K562 (cell line): ENCODE data around the gene MYBPHL. TPM values are rescaled to one million over a fixed set of nuclear protein-coding genes. Genes with fewer than 3 reads are reported as not detected.

Experiments used
- ARHGAP35 ChIP-seq: fragments of 450-650 bp; IDR thresholded peaks from 2 replicates; pipeline ENCODE4 v1.6.1; 2018; ENCODE audit not compliant: partially characterized antibody
- BRF1 ChIP-seq: IDR thresholded peaks from 3 replicates; pipeline ENCODE4 v1.6.1; 2011; ENCODE audit warnings: borderline replicate concordance, mild to moderate bottlenecking; ENCODE audit not compliant: insufficient read length; ENCODE audit errors: extremely low read depth
- C11orf30 ChIP-seq: fragments of 450-650 bp; IDR thresholded peaks from 2 replicates; pipeline ENCODE4 v1.6.1; 2016; ENCODE audit warnings: low read depth, mild to moderate bottlenecking
- CAMTA2 ChIP-seq: fragments of 250-450 bp; sonication (Bioruptor Pico); conservative IDR thresholded peaks from 2 replicates; pipeline ENCODE4 v1.5.1; 2022
- CEBPB ChIP-seq: fragments of 450-650 bp; IDR thresholded peaks from 2 replicates; pipeline ENCODE4 v1.6.1; 2016; ENCODE audit warnings: missing genetic modification characterization, missing compliant biosample characterization
- CHD1 ChIP-seq: fragments of 200-600 bp; sonication (generic); IDR thresholded peaks from one replicate; pipeline ENCODE4 v1.6.1; 2012; ENCODE audit warnings: mild to moderate bottlenecking, moderate library complexity, low read length, inconsistent platforms
- HDAC2 ChIP-seq: fragments of 450-650 bp; IDR thresholded peaks from 2 replicates; pipeline ENCODE4 v1.6.1; 2016; ENCODE audit warnings: mild to moderate bottlenecking
- KHSRP ChIP-seq: fragments of 450-650 bp; IDR thresholded peaks from 2 replicates; pipeline ENCODE4 v1.6.1; 2017
- MED1 ChIP-seq: sonication (generic); formaldehyde crosslinking; IDR thresholded peaks from 2 replicates; pipeline ENCODE4 v1.8.1; 2023; ENCODE audit warnings: missing genetic modification reagents, borderline replicate concordance
- MTA3 ChIP-seq: fragments of 450-650 bp; formaldehyde crosslinking; IDR thresholded peaks from 2 replicates; pipeline ENCODE4 v1.6.1; 2017; ENCODE audit warnings: mild to moderate bottlenecking, borderline replicate concordance
- NFIC ChIP-seq: fragments of 450-650 bp; IDR thresholded peaks from 2 replicates; pipeline ENCODE4 v1.6.1; 2017; ENCODE audit warnings: mild to moderate bottlenecking, inconsistent platforms
- RFX1 ChIP-seq: fragments of 450-650 bp; IDR thresholded peaks from 2 replicates; pipeline ENCODE4 v1.6.1; 2016; ENCODE audit warnings: mild to moderate bottlenecking, moderate library complexity
- RFX7 ChIP-seq: fragments of 250-450 bp; sonication (Bioruptor Pico); IDR thresholded peaks from 2 replicates; pipeline ENCODE4 v1.5.1; 2021; ENCODE audit warnings: mild to moderate bottlenecking
- RHOXF2B ChIP-seq: fragments of 250-450 bp; sonication (Bioruptor Pico); conservative IDR thresholded peaks from 2 replicates; pipeline ENCODE4 v1.5.1; 2021
- RNF2 ChIP-seq: sonication (generic); IDR thresholded peaks from 2 replicates; pipeline ENCODE4 v1.6.1; 2016
- SIN3A ChIP-seq, 2 experiments: fragments of 150-350 bp in 1 of 2; IDR thresholded peaks; 2 replicates each; pipeline ENCODE4 v1.6.1; 2011 to 2016; ENCODE audit warnings: borderline replicate concordance in 2 of 2, low read depth in 2 of 2, low read length in 2 of 2, mild to moderate bottlenecking in 2 of 2, moderate library complexity in 2 of 2; ENCODE audit not compliant: control insufficient read depth in 1 of 2
- SMAD4 ChIP-seq: fragments of 250-450 bp; sonication (Bioruptor Pico); conservative IDR thresholded peaks from 2 replicates; pipeline ENCODE4 v1.8.0; 2021; ENCODE audit warnings: inconsistent platforms, mild to moderate bottlenecking, moderate library complexity
- SMARCB1 ChIP-seq: IDR thresholded peaks from 2 replicates; pipeline ENCODE4 v1.6.1; 2011; ENCODE audit warnings: improper control_type of control experiment, low read depth; ENCODE audit not compliant: insufficient read length
- TCFL5 ChIP-seq: fragments of 250-450 bp; sonication (Bioruptor Pico); conservative IDR thresholded peaks from 2 replicates; pipeline ENCODE4 v1.6.1; 2021; ENCODE audit warnings: mild to moderate bottlenecking, moderate library complexity, matching md5 sums
- ZFP1 ChIP-seq: fragments of 450-650 bp; formaldehyde crosslinking; IDR thresholded peaks from 2 replicates; pipeline ENCODE4 v1.4.0; 2020; ENCODE audit warnings: mild to moderate bottlenecking, mixed read lengths
- ZKSCAN8 ChIP-seq: fragments of 200-800 bp; sonication (Bioruptor generic); IDR thresholded peaks from 2 replicates; pipeline ENCODE4 v1.6.1; 2016; ENCODE audit warnings: missing genetic modification characterization, missing compliant biosample characterization
- ZNF354B ChIP-seq: fragments of 250-450 bp; sonication (Bioruptor Pico); IDR thresholded peaks from 2 replicates; pipeline ENCODE4 v1.4.0; 2020
- polyA plus RNA-seq, 8 experiments: library from polyadenylated mRNA; depleted of rRNA in 4 of 8; stranded (reverse) in 5 of 8; unstranded in 3 of 8; fragments of >200 nt; fragmentation: Nextera tagmentation in 2 of 8; fragmentation: Illumina TruSeq in 1 of 8; extraction: Ambion mirVana in 2 of 8; extraction: Trizol in 1 of 8; gene quantifications; 2 replicates each; pipeline versions ENCODE4 v1.2.1 to v1.2.3, GENCODE V29; 2011 to 2014; ENCODE audit warnings: inconsistent platforms in 1 of 8, missing spikeins in 1 of 8
- total RNA-seq, 7 experiments: library from RNA; depleted of rRNA in 6 of 7; stranded (reverse); fragments of >200 nt in 6 of 7; fragmentation: Illumina TruSeq in 2 of 7; extraction: Trizol in 2 of 7; gene quantifications; 2 replicates each; pipeline versions ENCODE4 v1.2.1 to v1.2.3, GENCODE V29; 2011 to 2021; ENCODE audit warnings: low replicate concordance in 1 of 7
- TF ChIP-seq, protein P1 (sequence below), 2 experiments: fragments of 450-650 bp in 1 of 2; sonication (generic) in 1 of 2; formaldehyde crosslinking; conservative IDR thresholded peaks; 2 replicates each; pipeline versions ENCODE4 v1.4.0 to v1.8.1; 2020 to 2022; ENCODE audit warnings: mild to moderate bottlenecking in 1 of 2, missing genetic modification reagents in 1 of 2
- TF ChIP-seq, protein P2 (sequence below): sonication (generic); formaldehyde crosslinking; IDR thresholded peaks from 2 replicates; pipeline ENCODE4 v1.8.1; 2023; ENCODE audit warnings: mild to moderate bottlenecking, missing genetic modification reagents
- TF ChIP-seq, protein P3 (sequence below): fragments of 450-650 bp; formaldehyde crosslinking; IDR thresholded peaks from 2 replicates; pipeline ENCODE4 v1.4.0; 2022; ENCODE audit warnings: missing genetic modification characterization
- TF ChIP-seq, protein P4 (sequence below): sonication (generic); IDR thresholded peaks from 2 replicates; pipeline ENCODE4 v1.6.1; 2016

MYBPHL gene
- total and polyA plus RNA-seq, 9 of the 15 experiments (the other 6 are each of a cell fraction or from before 2014, with no cell fraction given), result 0.20 to 1.9 (median 0.33) TPM

DNA sequence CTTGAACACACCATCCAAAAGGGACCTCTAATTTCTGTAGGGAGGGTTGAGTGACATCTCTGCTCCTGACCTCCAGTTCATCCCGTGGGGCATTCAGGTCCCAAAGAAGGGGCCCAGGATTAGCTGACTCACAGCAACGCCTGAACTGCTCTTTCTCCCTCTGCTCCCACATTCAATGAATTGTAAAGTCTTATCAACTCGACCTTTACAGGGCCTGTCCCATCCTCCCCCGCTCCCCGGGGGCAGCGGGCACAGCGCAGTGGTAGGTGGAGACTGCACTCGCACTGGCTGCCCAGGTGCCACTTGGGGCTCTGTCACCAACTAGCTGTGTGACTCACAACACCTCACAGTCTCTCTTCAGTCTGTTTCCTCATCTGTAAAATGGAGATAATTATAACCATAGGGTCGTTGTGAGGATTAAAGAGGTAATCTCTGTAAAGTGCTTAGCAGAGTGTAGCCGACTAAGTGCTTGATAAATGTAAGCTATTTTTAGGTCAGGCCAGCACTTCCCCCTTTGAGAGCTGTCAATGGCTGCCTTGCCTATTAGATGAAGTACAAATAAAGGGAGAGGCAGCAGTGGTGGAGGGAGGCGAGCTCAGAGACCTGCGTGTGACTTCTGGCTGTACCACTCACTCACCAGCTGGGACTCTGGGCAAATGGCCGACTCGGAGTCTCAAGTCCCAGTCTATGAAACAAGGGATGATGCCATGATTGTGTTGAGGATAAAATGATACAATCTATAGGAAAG is 637 bp upstream of the MYBPHL start (continued):
- TF ChIP-seq ZFP1, result no peak
- TF ChIP-seq, protein P1, sequence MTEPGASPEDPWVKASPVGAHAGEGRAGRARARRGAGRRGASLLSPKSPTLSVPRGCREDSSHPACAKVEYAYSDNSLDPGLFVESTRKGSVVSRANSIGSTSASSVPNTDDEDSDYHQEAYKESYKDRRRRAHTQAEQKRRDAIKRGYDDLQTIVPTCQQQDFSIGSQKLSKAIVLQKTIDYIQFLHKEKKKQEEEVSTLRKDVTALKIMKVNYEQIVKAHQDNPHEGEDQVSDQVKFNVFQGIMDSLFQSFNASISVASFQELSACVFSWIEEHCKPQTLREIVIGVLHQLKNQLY (CRISPR knock-in tag; conservative IDR thresholded peaks at IDR 0.05), result no peak
- no peak for TF ChIP-seq ARHGAP35
- peak; percentile 84 for TF ChIP-seq SMAD4
- no peak for TF ChIP-seq MED1 (CRISPR knock-in tag)
- TF ChIP-seq RFX1, result no peak
- TF ChIP-seq CHD1, result no peak
- no peak for TF ChIP-seq ZKSCAN8
- no peak for TF ChIP-seq SMARCB1
- TF ChIP-seq, protein P2, sequence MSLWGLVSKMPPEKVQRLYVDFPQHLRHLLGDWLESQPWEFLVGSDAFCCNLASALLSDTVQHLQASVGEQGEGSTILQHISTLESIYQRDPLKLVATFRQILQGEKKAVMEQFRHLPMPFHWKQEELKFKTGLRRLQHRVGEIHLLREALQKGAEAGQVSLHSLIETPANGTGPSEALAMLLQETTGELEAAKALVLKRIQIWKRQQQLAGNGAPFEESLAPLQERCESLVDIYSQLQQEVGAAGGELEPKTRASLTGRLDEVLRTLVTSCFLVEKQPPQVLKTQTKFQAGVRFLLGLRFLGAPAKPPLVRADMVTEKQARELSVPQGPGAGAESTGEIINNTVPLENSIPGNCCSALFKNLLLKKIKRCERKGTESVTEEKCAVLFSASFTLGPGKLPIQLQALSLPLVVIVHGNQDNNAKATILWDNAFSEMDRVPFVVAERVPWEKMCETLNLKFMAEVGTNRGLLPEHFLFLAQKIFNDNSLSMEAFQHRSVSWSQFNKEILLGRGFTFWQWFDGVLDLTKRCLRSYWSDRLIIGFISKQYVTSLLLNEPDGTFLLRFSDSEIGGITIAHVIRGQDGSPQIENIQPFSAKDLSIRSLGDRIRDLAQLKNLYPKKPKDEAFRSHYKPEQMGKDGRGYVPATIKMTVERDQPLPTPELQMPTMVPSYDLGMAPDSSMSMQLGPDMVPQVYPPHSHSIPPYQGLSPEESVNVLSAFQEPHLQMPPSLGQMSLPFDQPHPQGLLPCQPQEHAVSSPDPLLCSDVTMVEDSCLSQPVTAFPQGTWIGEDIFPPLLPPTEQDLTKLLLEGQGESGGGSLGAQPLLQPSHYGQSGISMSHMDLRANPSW (CRISPR knock-in tag), result no peak
- TF ChIP-seq ZNF354B, result no peak
- TF ChIP-seq CAMTA2 (CRISPR knock-in tag), result no peak
- no peak for TF ChIP-seq CEBPB (tag)
- TF ChIP-seq SIN3A (IDR thresholded peaks at IDR 0.05; ENCODE audit: borderline replicate concordance in 2 of 2, control insufficient read depth in 1 of 2, low read depth in 2 of 2, low read length in 2 of 2), result no peak
- TF ChIP-seq MTA3, result peak; percentile 87
- TF ChIP-seq RNF2, result no peak
- peak; percentile 97 for TF ChIP-seq HDAC2
- TF ChIP-seq TCFL5 (CRISPR knock-in tag), result no peak
- TF ChIP-seq C11orf30, result peak; percentile 81
- TF ChIP-seq RFX7 (CRISPR knock-in tag), result no peak
- TF ChIP-seq BRF1, result no peak
- TF ChIP-seq KHSRP, result 0 out of 2 replicates have a peak, but pooled peaks have one; percentile 38
- no peak for TF ChIP-seq RHOXF2B (CRISPR knock-in tag)
- TF ChIP-seq, protein P3, sequence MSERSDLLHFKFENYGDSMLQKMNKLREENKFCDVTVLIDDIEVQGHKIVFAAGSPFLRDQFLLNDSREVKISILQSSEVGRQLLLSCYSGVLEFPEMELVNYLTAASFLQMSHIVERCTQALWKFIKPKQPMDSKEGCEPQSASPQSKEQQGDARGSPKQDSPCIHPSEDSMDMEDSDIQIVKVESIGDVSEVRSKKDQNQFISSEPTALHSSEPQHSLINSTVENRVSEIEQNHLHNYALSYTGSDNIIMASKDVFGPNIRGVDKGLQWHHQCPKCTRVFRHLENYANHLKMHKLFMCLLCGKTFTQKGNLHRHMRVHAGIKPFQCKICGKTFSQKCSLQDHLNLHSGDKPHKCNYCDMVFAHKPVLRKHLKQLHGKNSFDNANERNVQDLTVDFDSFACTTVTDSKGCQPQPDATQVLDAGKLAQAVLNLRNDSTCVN (CRISPR knock-in tag), result no peak
- TF ChIP-seq, protein P4, sequence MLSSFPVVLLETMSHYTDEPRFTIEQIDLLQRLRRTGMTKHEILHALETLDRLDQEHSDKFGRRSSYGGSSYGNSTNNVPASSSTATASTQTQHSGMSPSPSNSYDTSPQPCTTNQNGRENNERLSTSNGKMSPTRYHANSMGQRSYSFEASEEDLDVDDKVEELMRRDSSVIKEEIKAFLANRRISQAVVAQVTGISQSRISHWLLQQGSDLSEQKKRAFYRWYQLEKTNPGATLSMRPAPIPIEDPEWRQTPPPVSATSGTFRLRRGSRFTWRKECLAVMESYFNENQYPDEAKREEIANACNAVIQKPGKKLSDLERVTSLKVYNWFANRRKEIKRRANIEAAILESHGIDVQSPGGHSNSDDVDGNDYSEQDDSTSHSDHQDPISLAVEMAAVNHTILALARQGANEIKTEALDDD, result peak; percentile 91
- peak; percentile 61 for TF ChIP-seq NFIC
